Measurements from ENCODE around the gene TRDMT1.

TRDMT1 gene

DNA sequence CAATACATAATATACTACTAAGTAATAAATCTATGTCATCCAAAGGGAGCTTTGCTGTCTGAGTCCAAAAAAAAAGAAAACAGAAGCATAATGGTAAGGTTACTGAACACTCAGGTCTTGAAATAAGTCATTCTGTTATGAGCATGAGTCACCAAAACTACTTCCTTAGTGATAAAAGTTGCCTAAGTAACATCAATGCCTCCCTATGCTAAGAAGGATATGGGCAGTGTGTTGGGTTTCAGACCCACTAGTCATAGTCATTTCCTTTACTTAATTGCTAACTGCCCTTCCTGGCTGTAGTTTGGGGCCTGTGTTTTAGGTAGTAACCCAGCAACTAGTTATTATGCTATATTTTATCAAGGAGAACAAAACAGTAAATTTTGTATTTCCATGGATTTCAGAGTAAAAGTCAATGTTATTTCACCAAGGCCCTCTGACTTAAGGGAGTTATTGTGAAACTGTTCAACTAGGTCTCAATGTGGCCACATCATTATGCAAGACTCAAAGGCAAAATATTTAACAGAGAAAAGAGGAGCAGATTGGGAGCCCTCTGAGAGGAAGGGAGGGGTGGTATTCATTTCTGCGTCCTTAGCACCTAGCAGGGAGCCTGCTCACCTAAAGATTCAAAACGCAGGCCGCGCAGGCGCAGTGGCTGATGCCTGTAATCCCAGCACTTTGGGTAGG, 14.9 kb upstream of the TRDMT1 start:
- peaks cover 76% of the 10 kb centered on the region for H3K4me1 ChIP-seq (ENCODE audit: control insufficient read depth, insufficient read depth, low read length)
- peak overlapping the region; percentile 85 for H3K9ac ChIP-seq (ENCODE audit: low read depth, low read length)
- no peaks in the 10 kb centered on the region for H3K36me3 ChIP-seq (ENCODE audit: insufficient read depth, low read length)
- peak overlapping the region; percentile 75 for H3K4me2 ChIP-seq (ENCODE audit: low read length)
- H3K9me3 ChIP-seq (replicated peaks; ENCODE audit: low read length): no peaks in the 10 kb centered on the region
- peak overlapping the region; percentile 17 for H3K4me3 ChIP-seq (ENCODE audit: low read length)
- no peaks in the 10 kb centered on the region for H3K27me3 ChIP-seq (ENCODE audit: control insufficient read depth, insufficient read depth, low read length)

- H3K9ac ChIP-seq (ENCODE audit: low read depth, low read length): peak overlapping the region; percentile 79
- no peaks in the 10 kb centered on the region for H3K9me3 ChIP-seq (replicated peaks; ENCODE audit: low read length)
- H3K4me3 ChIP-seq (ENCODE audit: low read length): peak overlapping the region; percentile 15
- H3K36me3 ChIP-seq (ENCODE audit: insufficient read depth, low read length): no peaks in the 10 kb centered on the region
- peaks cover 72% of the 10 kb centered on the region for H3K4me1 ChIP-seq (ENCODE audit: control insufficient read depth, insufficient read depth, low read length)
- no peaks in the 10 kb centered on the region for H3K27me3 ChIP-seq (ENCODE audit: control insufficient read depth, insufficient read depth, low read length)
- peak overlapping the region; percentile 75 for H3K4me2 ChIP-seq (ENCODE audit: low read length)
Observed at GRCh38 chr10:17215782-17216122, 14.3 kb upstream of the TRDMT1 start.

DNA sequence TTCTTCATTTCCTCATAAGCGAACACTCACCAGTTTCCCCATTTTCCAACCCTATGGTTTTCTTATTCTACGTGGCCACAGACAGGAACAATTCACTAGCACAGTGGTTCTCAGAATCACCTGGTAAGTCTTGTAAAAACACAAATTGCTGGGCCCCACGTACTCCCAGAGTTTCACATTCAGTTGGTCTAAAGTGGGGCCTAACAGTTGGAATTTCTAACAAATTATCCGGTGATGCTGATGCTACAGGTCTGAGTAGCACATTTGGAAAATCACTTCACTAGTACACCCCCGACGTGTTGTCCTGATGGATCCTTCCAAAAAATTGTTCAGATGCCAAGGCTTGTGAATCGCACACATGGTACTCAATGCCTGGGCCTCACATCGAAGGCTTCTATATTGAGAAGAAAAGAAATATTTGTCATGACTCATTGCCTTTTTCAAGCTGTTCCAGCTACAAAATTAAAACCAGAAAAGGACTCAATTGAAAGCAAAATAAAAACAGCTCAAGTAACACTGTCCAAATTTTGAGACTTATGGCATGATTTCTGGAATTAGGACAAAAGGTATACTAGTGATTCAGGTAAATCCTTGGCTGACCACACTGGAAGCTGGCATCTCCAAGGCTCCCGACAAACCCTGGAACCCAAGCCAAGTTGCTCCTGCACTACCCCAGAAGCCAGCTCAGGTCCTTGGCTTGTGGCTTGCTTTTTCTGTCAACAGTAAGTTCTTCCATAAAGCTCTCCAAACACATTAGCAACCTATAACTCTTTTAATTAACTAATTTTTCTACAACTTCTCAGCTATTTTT, 13.7 kb upstream of the TRDMT1 start:
- Histone ChIP-seq H3K36me3 (ENCODE audit: insufficient read depth, low read length) (no peaks in the 10 kb centered on the region), H3K27me3 (ENCODE audit: control insufficient read depth, insufficient read depth, low read length) (no peaks in the 10 kb centered on the region), H3K9ac (ENCODE audit: low read depth, low read length) (peak overlapping the region; percentile 79), H3K4me2 (ENCODE audit: low read length) (peak overlapping the region; percentile 75), H3K4me3 (ENCODE audit: low read length) (peak overlapping the region; percentile 15), H3K4me1 (ENCODE audit: control insufficient read depth, insufficient read depth, low read length) (peaks cover 72% of the 10 kb centered on the region), H3K9me3 (replicated peaks; ENCODE audit: low read length) (no peaks in the 10 kb centered on the region)

DNA sequence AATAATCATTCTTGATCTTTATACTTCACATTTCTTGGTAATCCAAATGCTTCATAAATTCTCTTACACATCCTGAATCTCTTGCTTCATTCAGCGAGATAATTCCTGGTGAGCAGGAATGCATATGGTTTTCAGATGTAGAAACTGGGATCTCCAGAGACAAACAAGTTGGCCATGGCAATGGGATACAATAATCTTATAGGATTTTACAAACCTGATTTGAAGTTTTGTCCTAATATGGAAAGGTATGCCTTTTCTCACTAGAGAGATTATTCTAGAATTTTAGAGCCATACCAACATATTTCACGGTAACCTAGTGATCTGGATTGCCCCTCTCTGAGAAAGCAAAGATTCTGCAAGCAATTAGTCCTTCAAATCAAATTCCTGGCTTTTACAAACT, 13.1 kb upstream of the TRDMT1 start:
- Histone ChIP-seq H3K36me3 (ENCODE audit: insufficient read depth, low read length) (no peaks in the 10 kb centered on the region), H3K9me3 (replicated peaks; ENCODE audit: low read length) (no peaks in the 10 kb centered on the region), H3K4me3 (ENCODE audit: low read length) (peak overlapping the region; percentile 15), H3K4me1 (ENCODE audit: control insufficient read depth, insufficient read depth, low read length) (peaks cover 78% of the 10 kb centered on the region), H3K4me2 (ENCODE audit: low read length) (peak overlapping the region; percentile 75), H3K9ac (ENCODE audit: low read depth, low read length) (peak overlapping the region; percentile 79), H3K27me3 (ENCODE audit: control insufficient read depth, insufficient read depth, low read length) (no peaks in the 10 kb centered on the region)

DNA sequence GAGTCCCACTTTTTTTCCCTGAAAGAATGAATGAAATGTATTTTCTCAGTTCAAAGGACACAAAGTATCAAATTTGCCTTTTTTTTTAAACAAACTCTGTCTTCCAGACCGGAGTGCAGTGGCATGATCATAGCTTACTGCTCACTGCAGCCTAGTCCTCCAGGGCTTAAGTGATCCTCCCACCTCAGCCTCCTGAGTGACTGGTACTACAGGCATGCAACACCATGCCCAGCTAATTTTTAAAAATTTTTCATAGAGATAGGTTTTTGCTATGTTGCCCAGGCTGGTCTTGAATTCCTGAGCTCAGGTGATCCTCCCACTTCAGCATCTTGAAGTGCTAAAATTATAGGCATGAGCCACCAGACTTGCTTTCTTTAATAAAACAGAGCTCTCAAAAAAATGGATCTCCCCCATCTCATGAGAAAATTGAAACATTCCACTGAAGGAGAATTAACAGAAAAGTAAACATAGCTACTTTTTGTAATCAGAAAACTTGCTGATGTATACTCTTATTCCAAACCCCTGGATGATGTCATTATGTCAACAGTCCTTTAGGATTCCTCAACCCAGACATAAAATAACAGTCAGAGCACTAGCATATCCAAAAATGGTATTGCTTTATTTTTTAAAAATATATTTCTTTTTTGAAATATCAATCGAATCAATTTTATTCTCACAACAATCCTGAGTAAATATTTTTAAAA, 12.3 kb upstream of the TRDMT1 start:
- Histone ChIP-seq H3K4me1 (ENCODE audit: control insufficient read depth, insufficient read depth, low read length) (peaks cover 75% of the 10 kb centered on the region), H3K9ac (ENCODE audit: low read depth, low read length) (peak overlapping the region; percentile 35), H3K27me3 (ENCODE audit: control insufficient read depth, insufficient read depth, low read length) (no peaks in the 10 kb centered on the region)

DNA sequence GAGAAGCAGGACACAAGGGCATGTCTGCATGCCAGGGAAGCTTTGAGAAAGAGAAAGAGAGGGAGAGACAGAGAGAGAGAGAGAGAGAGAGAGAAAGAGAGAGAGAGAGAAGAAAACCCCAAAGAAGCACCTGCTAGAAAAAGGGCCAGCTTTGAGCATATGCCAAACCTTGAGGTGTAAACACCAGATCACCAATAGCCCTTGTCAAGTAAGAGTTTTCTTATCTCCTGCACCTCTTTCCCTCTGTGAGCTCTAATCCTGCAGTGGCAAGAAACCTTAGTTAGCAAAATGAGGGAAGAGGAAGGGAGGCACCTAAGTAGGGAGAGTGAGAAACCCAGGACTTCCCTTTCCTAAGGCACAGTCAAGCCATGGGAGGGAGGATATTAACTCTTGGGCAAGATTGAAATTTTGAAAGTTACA, 11.3 kb upstream of the TRDMT1 start:
- peaks cover 65% of the 10 kb centered on the region for H3K4me1 ChIP-seq (ENCODE audit: control insufficient read depth, insufficient read depth, low read length)
- no peaks in the 10 kb centered on the region for H3K9me3 ChIP-seq (replicated peaks; ENCODE audit: low read length)
- H3K9ac ChIP-seq (ENCODE audit: low read depth, low read length): no peak overlapping the region
- no peak overlapping the region for H3K4me2 ChIP-seq (ENCODE audit: low read length)
- H3K36me3 ChIP-seq (ENCODE audit: insufficient read depth, low read length): no peaks in the 10 kb centered on the region
- no peaks in the 10 kb centered on the region for H3K27me3 ChIP-seq (ENCODE audit: control insufficient read depth, insufficient read depth, low read length)
- H3K4me3 ChIP-seq (ENCODE audit: low read length): no peak overlapping the region

More for the DNA sequence above, 12.3 kb upstream of the TRDMT1 start:
- Histone ChIP-seq H3K36me3 (ENCODE audit: insufficient read depth, low read length) (no peaks in the 10 kb centered on the region), H3K4me2 (ENCODE audit: low read length) (peak overlapping the region; percentile 45), H3K9me3 (replicated peaks; ENCODE audit: low read length) (no peaks in the 10 kb centered on the region), H3K4me3 (ENCODE audit: low read length) (no peak overlapping the region)

DNA sequence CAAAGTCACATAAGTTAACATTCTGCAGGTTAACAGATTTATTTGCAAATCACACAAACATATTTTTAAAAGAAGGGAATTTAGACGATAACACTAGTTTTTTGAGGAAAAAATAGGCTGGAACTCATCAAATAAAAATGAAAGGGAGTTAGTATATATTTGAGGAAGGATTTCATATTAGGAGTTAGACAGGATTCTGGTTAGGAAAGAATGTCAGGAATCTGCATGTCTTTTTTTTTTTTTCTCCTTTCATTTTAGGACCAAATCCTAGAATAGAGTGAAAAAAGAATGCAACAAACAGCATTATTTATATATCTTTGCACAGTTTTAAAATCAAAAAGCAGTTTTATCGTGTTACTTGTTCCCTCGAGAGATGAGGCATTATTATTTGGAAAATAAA, 8.9 kb upstream of the TRDMT1 start:
- Histone ChIP-seq H3K9ac (ENCODE audit: low read depth, low read length) (peak overlapping the region; percentile 82), H3K4me3 (ENCODE audit: low read length) (peak overlapping the region; percentile 44), H3K27me3 (ENCODE audit: control insufficient read depth, insufficient read depth, low read length) (no peaks in the 10 kb centered on the region), H3K4me1 (ENCODE audit: control insufficient read depth, insufficient read depth, low read length) (peaks cover 57% of the 10 kb centered on the region), H3K4me2 (ENCODE audit: low read length) (peak overlapping the region; percentile 68), H3K9me3 (replicated peaks; ENCODE audit: low read length) (no peaks in the 10 kb centered on the region), H3K36me3 (ENCODE audit: insufficient read depth, low read length) (no peaks in the 10 kb centered on the region)

GRCh38 chr10:17209881-17210280, 8.4 kb upstream of the TRDMT1 start:
- no peaks in the 10 kb centered on the region for H3K27me3 ChIP-seq (ENCODE audit: control insufficient read depth, insufficient read depth, low read length)
- H3K4me2 ChIP-seq (ENCODE audit: low read length): peak overlapping the region; percentile 68
- no peaks in the 10 kb centered on the region for H3K36me3 ChIP-seq (ENCODE audit: insufficient read depth, low read length)
- H3K4me1 ChIP-seq (ENCODE audit: control insufficient read depth, insufficient read depth, low read length): peaks cover 53% of the 10 kb centered on the region
- no peaks in the 10 kb centered on the region for H3K9me3 ChIP-seq (replicated peaks; ENCODE audit: low read length)
- H3K4me3 ChIP-seq (ENCODE audit: low read length): peak overlapping the region; percentile 44
- peak overlapping the region; percentile 82 for H3K9ac ChIP-seq (ENCODE audit: low read depth, low read length)

GRCh38 chr10:17209302-17209701, 7.8 kb upstream of the TRDMT1 start:
- H3K9ac ChIP-seq (ENCODE audit: low read depth, low read length): peak overlapping the region; percentile 82
- no peaks in the 10 kb centered on the region for H3K9me3 ChIP-seq (replicated peaks; ENCODE audit: low read length)
- no peaks in the 10 kb centered on the region for H3K36me3 ChIP-seq (ENCODE audit: insufficient read depth, low read length)
- peaks cover 47% of the 10 kb centered on the region for H3K4me1 ChIP-seq (ENCODE audit: control insufficient read depth, insufficient read depth, low read length)
- no peaks in the 10 kb centered on the region for H3K27me3 ChIP-seq (ENCODE audit: control insufficient read depth, insufficient read depth, low read length)
- H3K4me2 ChIP-seq (ENCODE audit: low read length): peak overlapping the region; percentile 68
- H3K4me3 ChIP-seq (ENCODE audit: low read length): no peak overlapping the region

DNA sequence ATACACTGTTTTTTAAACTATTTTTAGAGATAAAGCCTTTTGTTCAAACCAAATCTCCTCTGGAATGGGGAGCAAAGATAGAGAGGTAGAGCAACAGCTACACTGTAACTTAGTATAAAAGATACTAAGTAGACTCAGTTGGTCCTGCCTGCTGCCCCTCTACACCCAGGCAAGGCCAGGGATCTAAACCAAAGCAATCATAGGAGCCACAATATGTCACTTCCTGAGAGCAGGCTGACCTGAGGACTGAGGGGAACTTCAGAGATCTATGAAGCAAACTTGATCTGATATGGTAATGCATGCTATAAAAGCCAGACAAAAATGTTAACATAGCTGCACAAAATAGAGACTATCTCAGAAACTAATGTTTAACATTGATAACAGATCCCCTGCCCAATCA, 7.0 kb upstream of the TRDMT1 start:
- Histone ChIP-seq H3K4me2 (ENCODE audit: low read length) (no peak overlapping the region), H3K4me1 (ENCODE audit: control insufficient read depth, insufficient read depth, low read length) (peaks cover 39% of the 10 kb centered on the region)

DNA sequence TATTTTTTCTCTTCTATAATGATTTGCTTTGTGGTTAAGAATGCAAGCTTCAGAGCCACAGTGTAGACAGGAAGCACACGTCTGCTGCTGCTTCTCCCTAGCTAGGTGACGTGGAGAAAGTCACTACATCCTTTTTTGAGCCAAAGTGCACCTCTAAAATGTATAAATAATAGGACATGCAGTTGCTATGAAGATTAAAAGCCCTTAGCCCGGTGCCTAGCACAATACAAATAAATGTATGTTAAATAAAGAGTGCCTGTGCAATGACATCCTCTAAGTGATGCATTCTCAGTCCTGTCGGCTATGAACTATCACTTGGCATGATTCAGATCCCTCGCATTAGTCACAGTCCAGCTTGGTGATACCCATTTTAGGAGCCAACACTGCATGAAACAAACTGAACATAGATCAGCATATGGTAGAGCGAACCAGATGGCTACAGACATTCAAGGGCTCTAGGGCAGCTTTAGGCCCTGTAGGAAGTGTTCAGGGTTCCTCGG, 4.8 kb upstream of the TRDMT1 start:
- peaks cover 36% of the 10 kb centered on the region for H3K4me1 ChIP-seq (ENCODE audit: control insufficient read depth, insufficient read depth, low read length)
- no peak overlapping the region for H3K4me3 ChIP-seq (ENCODE audit: low read length)
- no peaks in the 10 kb centered on the region for H3K27me3 ChIP-seq (ENCODE audit: control insufficient read depth, insufficient read depth, low read length)
- peak overlapping the region; percentile 75 for H3K4me2 ChIP-seq (ENCODE audit: low read length)
- H3K9me3 ChIP-seq (replicated peaks; ENCODE audit: low read length): no peaks in the 10 kb centered on the region
- peak overlapping the region; percentile 45 for H3K9ac ChIP-seq (ENCODE audit: low read depth, low read length)
- no peaks in the 10 kb centered on the region for H3K36me3 ChIP-seq (ENCODE audit: insufficient read depth, low read length)

More for the DNA sequence above, 7.0 kb upstream of the TRDMT1 start:
- Histone ChIP-seq H3K4me3 (ENCODE audit: low read length) (no peak overlapping the region), H3K9me3 (replicated peaks; ENCODE audit: low read length) (no peaks in the 10 kb centered on the region), H3K9ac (ENCODE audit: low read depth, low read length) (no peak overlapping the region), H3K36me3 (ENCODE audit: insufficient read depth, low read length) (no peaks in the 10 kb centered on the region), H3K27me3 (ENCODE audit: control insufficient read depth, insufficient read depth, low read length) (no peaks in the 10 kb centered on the region)

Data from skeletal muscle satellite cell (primary cell).